CD4-positive, alpha-beta memory T cell (primary cell): ENCODE results near the gene CCND2. TPM values are rescaled to one million over a fixed set of nuclear protein-coding genes. Genes with fewer than 3 reads are reported as not detected.

Source experiments
- CTCF ChIA-PET: fragments of 350-600 bp; sonication (Branson Sonifier 250); formaldehyde crosslinking; loops from one replicate; lab custom pipeline; 2021; ENCODE audit warnings: inconsistent platforms; ENCODE audit not compliant: partially characterized antibody; lab: Charles Lee
- POLR2A ChIA-PET: fragments of 350-600 bp; sonication (Branson Sonifier 250); formaldehyde crosslinking; loops from one replicate; lab custom pipeline; 2021; ENCODE audit not compliant: partially characterized antibody; lab: Charles Lee
- DNase-seq, 5 donors: peaks; one replicate each; pipeline versions ENCODE4 v3.0.0 to v3.0.0-alpha.2; 2020 to 2022; ENCODE audit warnings: mixed read lengths in 1 of 5
- H3K27ac ChIP-seq: one replicate; pipeline ENCODE4 v1.7.0; 2013; ENCODE audit warnings: low read depth, low read length
- H3K27me3 ChIP-seq: 2 replicates; pipeline ENCODE4 v1.7.0; 2013; ENCODE audit warnings: mild to moderate bottlenecking, low read length, moderate library complexity; ENCODE audit not compliant: insufficient read depth
- H3K36me3 ChIP-seq: 2 replicates; pipeline ENCODE4 v1.7.0; 2013; ENCODE audit warnings: mild to moderate bottlenecking, low read length, moderate library complexity; ENCODE audit not compliant: insufficient read depth
- H3K4me1 ChIP-seq: 2 replicates; pipeline ENCODE4 v1.7.0; 2013; ENCODE audit warnings: mild to moderate bottlenecking, low read length, moderate library complexity; ENCODE audit not compliant: insufficient read depth
- H3K4me3 ChIP-seq, 2 donors: one replicate each; pipeline ENCODE4 v1.7.0; 2013; ENCODE audit warnings: low read length in 2 of 2, mild to moderate bottlenecking in 1 of 2
- H3K9me3 ChIP-seq, 2 donors: one replicate each; pipeline ENCODE4 v1.7.0; 2013; ENCODE audit warnings: low read length in 2 of 2, control low read depth in 1 of 2; ENCODE audit not compliant: control insufficient read depth in 1 of 2
- H3K27ac Mint-ChIP-seq, 7 donors: one replicate each; pipeline ENCODE4 v1.8.0; 2020 to 2021; ENCODE audit warnings: mixed read lengths in 7 of 7, mild to moderate bottlenecking in 6 of 7, inconsistent platforms in 3 of 7, moderate library complexity in 3 of 7
- H3K27me3 Mint-ChIP-seq, 2 donors: one replicate each; pipeline ENCODE4 v1.8.0; 2020 to 2021; ENCODE audit warnings: mixed read lengths in 2 of 2
- H3K36me3 Mint-ChIP-seq, 2 donors: one replicate each; pipeline ENCODE4 v1.8.0; 2020 to 2021; ENCODE audit warnings: mixed read lengths in 2 of 2, inconsistent platforms in 1 of 2, mild to moderate bottlenecking in 1 of 2
- H3K4me1 Mint-ChIP-seq, 4 donors: one replicate each; pipeline ENCODE4 v1.8.0; 2020 to 2021; ENCODE audit warnings: mixed read lengths in 4 of 4, mild to moderate bottlenecking in 1 of 4
- H3K4me3 Mint-ChIP-seq, 8 donors: one replicate each; pipeline ENCODE4 v1.8.0; 2020 to 2021; ENCODE audit warnings: mixed read lengths in 8 of 8, mild to moderate bottlenecking in 7 of 8, moderate library complexity in 6 of 8, inconsistent platforms in 3 of 8
- H3K9me3 Mint-ChIP-seq, 8 donors: one replicate each; pipeline ENCODE4 v1.8.0; 2020 to 2021; ENCODE audit warnings: mixed read lengths in 8 of 8, mild to moderate bottlenecking in 5 of 8, inconsistent platforms in 3 of 8, moderate library complexity in 1 of 8
- intact Hi-C: fragments of 100-400 bp; cut with micrococcal nuclease; formaldehyde crosslinking; loops from one replicate; pipeline ENCODE4 v1.15.1; 2023
- polyA plus RNA-seq, 2 donors: library from polyadenylated mRNA; unstranded; fragments of 300-500 nt; fragmentation: Illumina TruSeq; gene quantifications; one replicate each; pipeline ENCODE4 v1.2.3, GENCODE V29; 2021
- total RNA-seq, 2 experiments: library from RNA; stranded (reverse); gene quantifications; one replicate each; pipeline ENCODE4 v1.2.3, GENCODE V29; 2021

The CCND2 gene
- total and polyA plus RNA-seq, 4 experiments from 2014 or later: 83.3 to 151 (median 127) TPM

DNA sequence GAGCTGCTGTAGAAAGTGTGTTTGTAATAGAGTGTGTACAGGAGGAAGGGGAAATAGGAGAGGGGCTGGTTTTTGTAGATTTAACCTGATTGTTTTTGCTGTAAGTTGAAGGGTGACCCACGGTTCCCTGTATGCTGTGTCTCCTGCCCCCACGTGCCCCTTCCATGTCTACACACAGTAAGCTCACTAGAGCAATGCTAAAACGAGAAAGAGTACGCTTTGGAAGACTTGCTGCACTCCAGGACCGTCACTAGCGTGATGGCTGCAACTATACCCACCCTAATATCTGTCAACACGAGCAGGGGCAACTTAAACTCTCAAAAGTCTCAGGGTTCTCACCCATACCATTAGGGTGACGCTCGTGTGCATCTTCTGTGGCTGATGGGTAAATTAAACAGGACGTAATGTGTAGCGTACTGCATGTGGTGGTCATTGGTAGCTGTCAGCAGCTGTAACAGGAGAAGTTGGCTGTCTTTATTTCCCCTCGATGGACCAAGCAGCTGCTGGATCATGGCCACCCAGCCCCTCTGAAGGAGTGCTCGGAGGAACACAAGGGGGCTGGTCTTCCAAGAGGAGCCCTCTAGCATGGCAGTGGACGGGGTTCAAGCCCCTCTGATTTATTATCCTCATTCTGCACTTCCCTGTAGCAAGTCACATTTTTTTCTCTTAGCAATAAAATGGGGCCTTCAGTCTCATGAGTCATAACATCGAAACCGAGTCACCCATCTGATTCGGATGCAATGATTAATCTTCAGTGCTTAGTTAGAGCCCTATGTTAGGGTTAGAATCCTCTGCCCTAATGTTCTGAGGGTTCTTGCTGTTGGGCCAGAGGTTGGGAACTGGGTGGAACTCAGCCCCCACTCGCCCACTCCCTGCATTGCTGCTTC is 14.0 kb downstream of the CCND2 start:
- Mint-ChIP-seq H3K36me3 (peaks cover 83 to 98% of the 10 kb centered on the region in 2 donors), H3K9me3 (peaks cover 0 to 2% (median 0%) of the 10 kb centered on the region in 8 donors), H3K27ac (peak overlapping the region; percentile 44 to 97 (median 89)), H3K4me1 (peaks cover 59 to 100% (median 84%) of the 10 kb centered on the region in 4 donors), H3K27me3 (no peaks in the 10 kb centered on the region), H3K4me3 (peak overlapping the region in 6 of 8 donors; percentile 5 to 44 (median 30))
- DNase-seq: no peak
- Histone ChIP-seq H3K27me3 (no peaks in the 10 kb centered on the region), H3K9me3 (no peaks in the 10 kb centered on the region), H3K27ac (peak overlapping the region; percentile 26), H3K4me3 (no peak overlapping the region), H3K36me3 (peaks cover 94% of the 10 kb centered on the region), H3K4me1 (peaks cover 97% of the 10 kb centered on the region)
- CTCF ChIA-PET: interaction anchor here (3.3 kb wide), 1 partner anchor 10 kb away, joined by 19 read pairs; no protein-coding TSS in a partner anchor
- intact Hi-C loops: no loop called here
- POLR2A ChIA-PET: interaction anchor here (0.6 to 3.3 kb wide), 3 partner anchors 11 to 318 kb away, joined by 3 to 17 read pairs (median 3); partner anchors contain the start of gene CCND2

DNA sequence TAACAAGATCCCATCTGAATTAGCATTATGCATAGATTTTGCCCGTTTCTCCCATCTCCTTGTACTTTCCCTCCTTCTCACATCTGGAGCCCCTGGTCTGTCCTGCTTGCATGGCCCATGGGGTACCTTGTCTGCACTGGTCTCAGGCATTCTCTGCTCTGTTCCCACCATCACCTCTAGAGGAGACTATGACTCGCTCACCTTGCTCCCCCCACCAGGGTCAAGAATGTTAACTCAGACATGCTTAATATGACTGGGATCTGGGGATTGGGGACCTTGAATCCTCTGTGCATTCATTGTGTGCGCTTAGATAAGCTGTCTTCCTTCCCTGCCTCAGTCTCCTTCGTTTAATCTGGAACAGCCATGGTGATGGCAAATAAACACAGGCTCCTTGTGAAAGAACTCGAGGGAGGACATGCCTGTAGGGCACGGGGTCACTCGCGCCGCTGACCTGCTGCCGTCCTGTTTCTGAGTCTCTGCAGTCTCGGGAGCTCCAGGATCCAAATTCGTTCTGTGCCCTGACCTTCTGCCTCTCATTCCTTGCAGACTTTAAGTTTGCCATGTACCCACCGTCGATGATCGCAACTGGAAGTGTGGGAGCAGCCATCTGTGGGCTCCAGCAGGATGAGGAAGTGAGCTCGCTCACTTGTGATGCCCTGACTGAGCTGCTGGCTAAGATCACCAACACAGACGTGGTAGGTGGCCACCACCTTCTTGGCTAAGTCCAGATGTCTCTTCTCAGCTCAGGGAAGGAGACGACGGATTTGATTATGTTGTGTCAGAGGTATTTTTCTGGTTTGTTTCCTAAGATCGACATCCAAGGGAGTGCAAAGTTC is 15.0 kb downstream of the CCND2 start:
- H3K36me3 Mint-ChIP-seq: peaks cover 83 to 97% of the 10 kb centered on the region in 2 donors
- H3K27me3 Mint-ChIP-seq: no peaks in the 10 kb centered on the region
- POLR2A ChIA-PET: interaction anchor here (1.4 to 1.5 kb wide), 2 partner anchors 10 to 33 kb away, joined by 4 read pairs; no protein-coding TSS in a partner anchor
- Histone ChIP-seq H3K4me3 (no peak overlapping the region), H3K36me3 (peaks cover 92% of the 10 kb centered on the region), H3K9me3 (no peaks in the 10 kb centered on the region), H3K4me1 (peaks cover 97% of the 10 kb centered on the region), H3K27me3 (no peaks in the 10 kb centered on the region), H3K27ac (no peak overlapping the region)
- peaks cover 64 to 100% (median 86%) of the 10 kb centered on the region in 4 donors for H3K4me1 Mint-ChIP-seq
- peak overlapping the region; percentile 69 to 92 (median 89) for H3K27ac Mint-ChIP-seq
- CTCF ChIA-PET: interaction anchor here (1.2 to 1.8 kb wide), 4 partner anchors 10 to 402 kb away, joined by 3 to 8 read pairs (median 5); no protein-coding TSS in a partner anchor
- peak overlapping the region in 5 of 8 donors; percentile 7 to 53 (median 44) for H3K4me3 Mint-ChIP-seq
- intact Hi-C loops: no loop called here
- no peak for DNase-seq
- H3K9me3 Mint-ChIP-seq: peaks cover 0 to 2% (median 0%) of the 10 kb centered on the region in 8 donors

DNA sequence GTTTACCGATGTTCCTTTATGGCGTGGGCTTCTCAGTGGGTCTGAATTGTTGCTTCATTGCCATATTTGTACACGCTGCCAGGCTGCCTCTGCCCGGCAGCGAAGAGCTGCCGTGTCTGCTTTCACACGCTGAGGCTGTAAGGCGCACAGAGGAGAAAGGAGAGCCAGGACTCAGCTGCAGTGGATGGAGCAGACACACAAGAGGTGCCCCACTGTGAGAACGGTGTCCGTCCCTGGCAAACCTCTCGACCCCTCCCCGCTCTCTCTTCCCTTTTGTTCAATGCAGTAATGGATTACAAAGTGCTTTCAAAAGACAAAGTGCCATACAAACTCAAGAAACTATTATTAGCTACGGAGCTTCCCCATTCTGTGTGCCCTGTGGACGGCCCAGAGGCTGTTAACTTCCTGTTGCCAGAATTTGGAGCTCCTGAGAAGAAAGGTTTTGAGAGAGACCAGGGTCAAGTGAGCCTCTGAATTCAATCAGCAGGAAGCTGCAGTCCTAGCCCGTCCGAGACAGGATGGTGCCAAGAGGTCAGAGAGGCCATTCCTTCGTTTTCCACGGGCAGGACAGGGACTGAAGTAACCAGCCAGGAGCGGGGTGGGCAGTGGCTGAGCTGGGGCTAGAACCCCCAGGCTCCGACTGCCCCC is 15.8 kb downstream of the CCND2 start:
- H3K27ac ChIP-seq: no peak overlapping the region
- Mint-ChIP-seq H3K4me3 (peak overlapping the region in 1 of 8 donors; percentile 38), H3K4me1 (peaks cover 65 to 100% (median 87%) of the 10 kb centered on the region in 4 donors), H3K9me3 (peaks cover 0 to 2% (median 0%) of the 10 kb centered on the region in 8 donors), H3K27ac (peak overlapping the region in 5 of 7 donors; percentile 75 to 91 (median 82)), H3K36me3 (peaks cover 82 to 97% of the 10 kb centered on the region in 2 donors), H3K27me3 (no peaks in the 10 kb centered on the region)
- H3K4me1 ChIP-seq: peaks cover 97% of the 10 kb centered on the region
- H3K9me3 ChIP-seq: no peaks in the 10 kb centered on the region
- POLR2A ChIA-PET: interaction anchor here (0.6 to 1.5 kb wide), 5 partner anchors 11 to 355 kb away, joined by 3 to 4 read pairs (median 3); partner anchors contain the start of gene CCND2
- H3K36me3 ChIP-seq: peaks cover 86% of the 10 kb centered on the region
- no peak overlapping the region for H3K4me3 ChIP-seq
- DNase-seq: no peak
- no peaks in the 10 kb centered on the region for H3K27me3 ChIP-seq
- intact Hi-C loops: no loop called here
- CTCF ChIA-PET: interaction anchor here (1.2 to 1.8 kb wide), 4 partner anchors 11 to 403 kb away, joined by 3 to 8 read pairs (median 5); no protein-coding TSS in a partner anchor

DNA sequence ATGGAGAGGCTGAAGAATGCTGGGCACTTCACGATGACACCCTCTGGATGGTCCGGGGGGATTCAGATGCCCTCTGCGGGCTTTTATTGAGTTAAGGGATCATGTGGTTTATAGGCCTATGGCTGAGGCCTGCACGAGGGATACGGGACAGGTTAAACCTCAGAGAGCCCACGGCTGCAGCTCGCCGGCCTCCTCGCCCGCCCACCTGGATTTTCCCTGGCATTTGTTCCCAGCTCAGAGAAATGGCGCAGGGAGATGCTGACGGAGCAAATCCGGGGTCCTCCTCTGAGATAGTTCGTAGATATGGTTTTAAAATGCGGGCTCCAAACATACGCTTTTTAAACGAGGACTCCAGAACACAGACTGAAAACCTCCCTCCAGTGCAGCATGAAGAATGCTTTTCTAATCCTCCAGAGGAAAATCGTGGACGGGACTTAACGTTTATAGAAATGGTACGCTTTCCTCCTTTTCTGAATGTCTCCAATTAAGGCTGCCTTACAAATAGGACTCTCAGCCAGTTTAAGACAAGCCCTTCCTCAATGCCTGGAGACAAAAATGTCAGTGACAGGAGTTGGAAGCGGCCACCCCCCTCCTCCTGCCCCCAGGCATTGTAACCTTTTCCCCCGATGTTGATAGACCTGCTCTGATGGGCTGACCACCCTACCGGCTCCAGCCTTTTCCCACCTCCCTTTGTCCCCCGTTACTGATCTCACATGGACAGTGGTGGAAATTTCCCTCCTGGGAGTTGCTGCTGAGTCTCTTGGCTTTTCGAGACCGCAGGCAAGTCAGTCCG is 16.6 kb downstream of the CCND2 start:
- Histone ChIP-seq H3K27ac (no peak overlapping the region), H3K9me3 (no peaks in the 10 kb centered on the region), H3K4me3 (no peak overlapping the region), H3K36me3 (peaks cover 88% of the 10 kb centered on the region), H3K4me1 (peaks cover 89% of the 10 kb centered on the region), H3K27me3 (no peaks in the 10 kb centered on the region)
- H3K9me3 Mint-ChIP-seq: peaks cover 0 to 2% (median 0%) of the 10 kb centered on the region in 8 donors
- H3K4me1 Mint-ChIP-seq: peaks cover 67 to 98% (median 89%) of the 10 kb centered on the region in 4 donors
- H3K4me3 Mint-ChIP-seq: peak overlapping the region in 3 of 8 donors; percentile 32 to 71 (median 42)
- CTCF ChIA-PET: interaction anchor here (1.2 to 6.8 kb wide), 5 partner anchors 12 to 404 kb away, joined by 3 to 76 read pairs (median 5); no protein-coding TSS in a partner anchor
- H3K36me3 Mint-ChIP-seq: peaks cover 81 to 97% of the 10 kb centered on the region in 2 donors
- no peak for DNase-seq
- intact Hi-C loops: no loop called here
- no peaks in the 10 kb centered on the region for H3K27me3 Mint-ChIP-seq
- H3K27ac Mint-ChIP-seq: peak overlapping the region in 6 of 7 donors; percentile 41 to 91 (median 78)
- POLR2A ChIA-PET: interaction anchor here (0.8 to 1.5 kb wide), 4 partner anchors 12 to 32 kb away, joined by 3 to 4 read pairs (median 4); partner anchors contain the start of gene CCND2

DNA sequence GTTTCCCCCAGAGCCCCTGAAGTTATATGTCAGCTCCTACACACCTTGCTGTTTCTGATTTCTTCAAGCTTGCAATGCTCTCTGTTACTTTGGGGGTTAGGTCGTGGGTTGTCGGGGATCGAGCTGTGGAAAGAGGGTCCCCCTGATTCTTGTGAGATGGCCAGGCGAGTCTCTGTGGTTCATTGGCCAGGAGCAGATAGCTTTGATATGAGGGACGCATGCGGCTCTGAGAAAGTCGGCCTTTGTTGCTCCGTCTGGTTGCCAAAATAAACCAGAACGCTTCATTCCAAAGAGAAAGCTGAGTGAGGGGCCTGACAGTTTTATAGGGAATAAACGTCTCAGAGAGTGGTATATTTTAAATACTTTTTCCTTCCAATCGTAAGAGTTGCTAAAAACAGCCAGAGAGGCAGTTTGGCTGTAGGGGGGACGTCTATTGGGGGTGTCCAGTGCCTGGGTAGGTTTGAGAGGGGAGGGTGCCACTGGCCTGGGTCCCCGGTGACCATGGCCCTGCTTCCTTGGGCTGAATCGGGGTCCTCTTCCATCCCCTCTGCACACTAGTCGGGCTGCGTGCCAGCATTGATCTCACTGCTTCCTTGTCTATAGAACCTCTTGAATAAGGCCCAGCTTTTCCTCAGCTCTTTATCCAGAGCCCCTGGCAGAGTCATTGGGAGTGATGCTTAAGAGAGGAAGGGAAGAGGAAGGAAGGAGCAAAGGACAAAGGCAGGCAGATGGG is 18.9 kb downstream of the CCND2 start:
- Mint-ChIP-seq H3K4me1 (peaks cover 53 to 90% (median 77%) of the 10 kb centered on the region in 4 donors), H3K9me3 (peaks cover 0 to 1% (median 0%) of the 10 kb centered on the region in 8 donors), H3K36me3 (peaks cover 70 to 92% of the 10 kb centered on the region in 2 donors), H3K4me3 (peak overlapping the region; percentile 32 to 84 (median 72)), H3K27me3 (no peaks in the 10 kb centered on the region), H3K27ac (peak overlapping the region; percentile 89 to 99 (median 96))
- Histone ChIP-seq H3K36me3 (peaks cover 82% of the 10 kb centered on the region), H3K9me3 (no peaks in the 10 kb centered on the region), H3K4me1 (peaks cover 66% of the 10 kb centered on the region), H3K27me3 (no peaks in the 10 kb centered on the region), H3K4me3 (no peak overlapping the region), H3K27ac (peak overlapping the region; percentile 56)
- ChIA-PET CTCF (interaction anchor here (6.8 kb wide), 1 partner anchor 14 kb away, joined by 76 read pairs; no protein-coding TSS in a partner anchor), POLR2A (interaction anchor here (0.8 to 4.1 kb wide), 3 partner anchors 14 to 395 kb away, joined by 4 to 26 read pairs (median 6); no protein-coding TSS in a partner anchor)
- no peak for DNase-seq
- intact Hi-C loops: loop anchor here (1.0 kb wide), 1 partner anchor 29 kb away; the partner anchor contains the start of gene TIGAR
